NOMO-1 treated with dmso at 0.1 percent for 144 hours (cell line): ENCODE measurements around the gene INAFM1.

Experiments
- DNase-seq: peaks from one replicate; lab custom pipeline; 2025; ENCODE audit not compliant: unreplicated experiment; lab: John Stamatoyannopoulos, UW

INAFM1 gene

GRCh38 chr19:47309608-47310007 lies 34.9 kb downstream of the INAFM1 start, which contains the start of gene C5AR1:
TSS of gene C5AR1 (plus strand) at chr19:47309861. CDS start at chr19:47309896, 35 bp downstream.
- DNase-seq, result peak; percentile 17

- no peak for DNase-seq
These were observed 35.6 kb downstream of the INAFM1 start for GRCh38 chr19:47310323-47310722.

- DNase-seq, result peak; percentile 67
These were observed 36.1 kb downstream of the INAFM1 start for GRCh38 chr19:47310819-47311218.

DNA sequence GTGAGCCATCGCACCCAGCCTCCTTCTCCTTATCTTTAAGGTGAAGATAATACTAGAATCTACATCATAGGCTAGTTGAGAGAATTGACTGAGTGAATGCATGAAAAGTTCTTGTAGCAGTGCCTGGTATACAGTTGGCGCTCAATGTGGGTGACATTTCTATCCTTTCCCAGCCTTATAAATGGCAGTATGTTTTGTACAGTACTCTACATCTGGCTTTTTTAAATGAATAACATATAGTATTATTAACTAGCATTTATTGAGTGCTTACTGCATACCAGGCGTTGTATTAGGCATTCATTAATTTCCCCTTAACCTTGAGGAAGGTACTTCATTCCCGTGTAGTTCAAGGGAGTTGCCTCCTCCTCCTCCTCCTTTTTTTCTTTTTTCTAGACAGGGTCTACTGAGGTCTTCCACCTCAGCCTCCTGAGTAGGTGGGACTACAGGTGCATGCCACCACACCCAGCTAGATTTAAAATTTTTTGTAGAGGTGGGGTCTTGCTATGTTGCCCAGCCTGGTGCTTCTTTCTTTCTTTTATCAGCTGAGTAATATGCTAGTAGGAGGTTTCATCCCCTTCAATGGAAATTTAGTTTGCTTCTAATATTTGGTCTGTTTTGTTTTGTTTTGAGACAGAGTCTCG lies 37.8 kb downstream of the INAFM1 start:
- DNase-seq, result no peak

- no peak for DNase-seq
These were observed 39.1 kb downstream of the INAFM1 start for GRCh38 chr19:47313754-47314295.

DNA sequence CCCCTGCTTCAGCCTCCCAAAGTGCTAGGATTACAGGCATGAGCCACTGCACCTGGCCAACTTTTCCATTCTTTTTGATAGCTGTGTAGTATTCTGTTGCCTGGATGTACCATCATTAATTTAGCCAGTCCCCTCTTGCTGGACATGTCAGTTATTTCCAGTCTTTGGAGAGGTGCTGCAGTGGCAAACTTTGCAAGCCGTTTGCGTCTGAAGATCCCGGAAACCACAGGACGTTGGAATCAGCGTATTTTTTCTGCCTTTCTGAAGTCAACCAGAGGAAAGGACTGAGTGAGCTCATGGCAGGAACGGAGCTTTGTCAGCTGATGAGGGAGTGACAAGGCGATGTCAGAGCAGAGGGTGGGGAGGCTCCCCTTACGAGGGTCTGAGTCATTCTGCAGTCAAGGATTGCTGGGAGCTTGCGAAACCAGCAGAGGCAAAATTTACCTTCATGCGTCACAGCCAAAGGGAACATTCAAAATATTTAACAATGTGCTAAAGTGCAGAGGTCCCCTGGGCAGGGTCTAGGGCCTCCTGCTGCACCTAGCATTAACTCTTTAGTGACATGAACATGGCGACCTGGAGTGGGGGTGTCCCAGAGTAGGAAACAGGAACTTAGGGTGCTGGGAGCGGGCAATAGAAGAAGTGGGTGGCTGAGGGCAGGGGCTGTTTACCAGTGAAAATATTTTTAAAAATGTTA lies 40.6 kb downstream of the INAFM1 start:
- peak; percentile 94 for DNase-seq

DNA sequence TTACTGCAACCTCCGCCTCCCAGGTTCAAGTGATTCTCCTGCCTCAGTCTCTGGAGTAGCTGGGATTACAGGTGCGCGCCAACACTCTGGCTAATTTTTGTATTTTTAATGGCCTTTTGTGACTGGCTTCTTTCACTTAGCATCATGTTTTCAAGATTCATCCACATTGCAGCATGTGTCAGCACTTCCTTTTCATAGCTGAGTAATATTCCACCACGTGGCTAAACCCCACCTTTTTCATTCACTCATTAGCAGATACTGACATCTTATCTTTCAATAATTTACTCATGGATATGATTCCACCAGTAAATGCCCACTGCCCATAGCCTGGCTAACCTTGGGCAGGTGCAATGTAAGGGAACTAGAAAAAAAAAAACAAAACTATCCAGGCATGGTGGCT lies 41.8 kb downstream of the INAFM1 start:
- DNase-seq, result no peak

- no peak for DNase-seq
These were observed 45.5 kb downstream of the INAFM1 start for GRCh38 chr19:47319923-47320871.

- DNase-seq, result no peak
These were observed 46.9 kb downstream of the INAFM1 start for GRCh38 chr19:47321630-47322029.

- DNase-seq, result no peak
These were observed 47.4 kb downstream of the INAFM1 start for GRCh38 chr19:47322058-47322457.

DNA sequence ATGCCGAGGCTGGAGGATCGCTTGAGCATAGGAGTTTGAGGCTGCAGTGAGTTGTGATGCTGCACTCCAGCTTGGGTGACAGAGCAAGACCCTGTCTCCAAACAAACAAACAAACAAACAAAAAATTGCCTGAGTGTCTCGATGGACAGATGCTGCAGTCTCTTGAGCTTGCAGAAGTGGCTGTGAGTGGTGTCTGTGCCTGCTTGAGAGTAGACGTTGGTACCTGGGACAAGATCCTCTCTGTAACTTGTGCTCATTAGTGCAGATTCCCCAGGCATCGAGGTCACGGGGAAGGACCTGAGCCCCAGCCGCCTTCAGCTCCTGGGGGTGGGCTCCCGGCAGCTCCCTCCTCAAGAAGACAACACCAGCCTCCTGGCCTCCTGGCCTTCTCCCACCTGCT lies 48.7 kb downstream of the INAFM1 start:
- no peak for DNase-seq

GRCh38 chr19:47323872-47324271 lies 49.2 kb downstream of the INAFM1 start:
- no peak for DNase-seq

- peak; percentile 50 for DNase-seq
These were observed 49.8 kb downstream of the INAFM1 start for GRCh38 chr19:47324502-47324901.
